Esophagus muscularis mucosa (tissue), 4 donors: ENCODE measurements around the gene BCAS3. TPM values are rescaled to one million over a fixed set of nuclear protein-coding genes. Genes with fewer than 3 reads are reported as not detected.

ENCODE experiments used
- DNase-seq: peaks from one replicate; pipeline ENCODE4 v3.0.0-alpha.2; 2017; ENCODE audit errors: extremely low spot score
- H3K27ac ChIP-seq, 4 donors: fragments of 200-600 bp; sonication (generic); replicated peaks in 1 of 4; 1 replicate in 3 of 4; 2 replicates in 1 of 4; pipeline ENCODE4 v1.5.1; 2016 to 2019; ENCODE audit warnings: mild to moderate bottlenecking in 1 of 4
- H3K27me3 ChIP-seq, 4 donors: fragments of 200-600 bp; sonication (generic); one replicate each; pipeline versions ENCODE4 v1.5.1 to v1.6.0; 2016 to 2019
- H3K36me3 ChIP-seq, 4 donors: fragments of 200-600 bp; sonication (generic); one replicate each; pipeline ENCODE4 v1.5.1; 2016 to 2019
- H3K4me1 ChIP-seq, 4 donors: fragments of 200-600 bp; sonication (generic); one replicate each; pipeline ENCODE4 v1.5.1; 2016 to 2019
- H3K4me3 ChIP-seq, 4 donors: fragments of 200-600 bp; sonication (generic); 1 replicate in 2 of 4; 2 replicates in 2 of 4; pipeline ENCODE4 v1.5.1; 2016 to 2019; ENCODE audit warnings: mild to moderate bottlenecking in 4 of 4, moderate library complexity in 1 of 4
- H3K9me3 ChIP-seq, 4 donors: fragments of 200-600 bp; sonication (generic); 1 replicate in 3 of 4; 2 replicates in 1 of 4; pipeline ENCODE4 v1.5.1; 2016 to 2019
- EP300 ChIP-seq: sonication (generic); formaldehyde crosslinking; IDR thresholded peaks from one replicate; pipeline ENCODE4 v1.6.1; 2017; ENCODE audit warnings: antibody characterized with exemption
- POLR2A ChIP-seq: fragments of 450-650 bp; IDR thresholded peaks from one replicate; pipeline ENCODE4 v1.6.1; 2017; ENCODE audit warnings: antibody characterized with exemption, moderate library complexity, mild to moderate bottlenecking, low read depth
- POLR2AphosphoS5 ChIP-seq, 2 donors: sonication (generic); formaldehyde crosslinking; IDR thresholded peaks; one replicate each; pipeline ENCODE4 v1.6.1; 2017; ENCODE audit warnings: antibody characterized with exemption in 2 of 2
- WGBS: methylation state at CpG from one replicate; pipeline ENCODE4 v1.1.5; 2018; 5-methylcytosine and 5-hydroxymethylcytosine counted together
- intact Hi-C: fragments of 100-400 bp; cut with DNase I; formaldehyde crosslinking; loops from one replicate; pipeline ENCODE4 v1.15.1; 2023
- total RNA-seq, 4 donors: library from RNA; depleted of rRNA; stranded (reverse); fragments of >200 nt; gene quantifications; one replicate each; pipeline versions ENCODE4 v1.1.0 to v1.2.1, GENCODE V29; 2016
- TF ChIP-seq, protein P1 (sequence below), 3 experiments: fragments of 200-600 bp in 2 of 3; fragments of 450-650 bp in 1 of 3; sonication (generic) in 2 of 3; IDR thresholded peaks; one replicate each; pipeline ENCODE4 v1.5.1; 2017 to 2019; ENCODE audit warnings: antibody characterized with exemption in 3 of 3, mild to moderate bottlenecking in 2 of 3, moderate library complexity in 1 of 3

Gene BCAS3
- total RNA-seq, 4 donors from 2014 or later: 17.4 to 25.7 (median 19.5) TPM

DNA sequence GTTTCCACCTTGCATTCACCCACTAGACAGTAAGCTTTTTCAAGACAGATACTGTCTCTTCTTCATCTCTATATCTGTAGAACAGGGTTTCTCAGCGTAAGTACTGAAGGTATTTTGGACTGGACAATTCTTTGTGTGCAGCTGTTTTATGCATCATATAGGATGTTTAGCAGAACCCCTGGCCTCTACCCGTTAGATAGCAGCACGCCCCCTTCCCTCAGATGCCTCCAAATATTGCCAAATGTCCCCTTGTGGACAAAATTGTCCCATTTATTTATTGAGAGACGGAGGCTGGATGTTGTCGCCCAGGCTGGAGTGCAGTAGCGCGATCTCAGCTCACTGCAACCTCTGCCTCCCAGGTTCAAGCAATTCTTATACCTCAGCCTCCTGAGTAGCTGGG, 458.6 kb downstream of the BCAS3 start:
- WGBS: 95% methylated on average over 6 of the region's 7 CpGs
- DNase-seq: no peak
- H3K27ac ChIP-seq: no peak overlapping the region
- H3K4me1 ChIP-seq: peaks cover 0 to 17% (median 16%) of the 10 kb centered on the region in 4 donors
- TF ChIP-seq, protein P1, sequence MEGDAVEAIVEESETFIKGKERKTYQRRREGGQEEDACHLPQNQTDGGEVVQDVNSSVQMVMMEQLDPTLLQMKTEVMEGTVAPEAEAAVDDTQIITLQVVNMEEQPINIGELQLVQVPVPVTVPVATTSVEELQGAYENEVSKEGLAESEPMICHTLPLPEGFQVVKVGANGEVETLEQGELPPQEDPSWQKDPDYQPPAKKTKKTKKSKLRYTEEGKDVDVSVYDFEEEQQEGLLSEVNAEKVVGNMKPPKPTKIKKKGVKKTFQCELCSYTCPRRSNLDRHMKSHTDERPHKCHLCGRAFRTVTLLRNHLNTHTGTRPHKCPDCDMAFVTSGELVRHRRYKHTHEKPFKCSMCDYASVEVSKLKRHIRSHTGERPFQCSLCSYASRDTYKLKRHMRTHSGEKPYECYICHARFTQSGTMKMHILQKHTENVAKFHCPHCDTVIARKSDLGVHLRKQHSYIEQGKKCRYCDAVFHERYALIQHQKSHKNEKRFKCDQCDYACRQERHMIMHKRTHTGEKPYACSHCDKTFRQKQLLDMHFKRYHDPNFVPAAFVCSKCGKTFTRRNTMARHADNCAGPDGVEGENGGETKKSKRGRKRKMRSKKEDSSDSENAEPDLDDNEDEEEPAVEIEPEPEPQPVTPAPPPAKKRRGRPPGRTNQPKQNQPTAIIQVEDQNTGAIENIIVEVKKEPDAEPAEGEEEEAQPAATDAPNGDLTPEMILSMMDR (IDR thresholded peaks at IDR 0.05): no peak
- no peak for TF ChIP-seq EP300
- no peak for TF ChIP-seq POLR2A
- no peak for TF ChIP-seq POLR2AphosphoS5 (IDR thresholded peaks at IDR 0.05)
- H3K36me3 ChIP-seq: no peaks in the 10 kb centered on the region
- H3K27me3 ChIP-seq: no peaks in the 10 kb centered on the region
- H3K4me3 ChIP-seq: peak overlapping the region in 1 of 4 donors; percentile 20
- intact Hi-C loops: no loop called here
- no peaks in the 10 kb centered on the region for H3K9me3 ChIP-seq

DNA sequence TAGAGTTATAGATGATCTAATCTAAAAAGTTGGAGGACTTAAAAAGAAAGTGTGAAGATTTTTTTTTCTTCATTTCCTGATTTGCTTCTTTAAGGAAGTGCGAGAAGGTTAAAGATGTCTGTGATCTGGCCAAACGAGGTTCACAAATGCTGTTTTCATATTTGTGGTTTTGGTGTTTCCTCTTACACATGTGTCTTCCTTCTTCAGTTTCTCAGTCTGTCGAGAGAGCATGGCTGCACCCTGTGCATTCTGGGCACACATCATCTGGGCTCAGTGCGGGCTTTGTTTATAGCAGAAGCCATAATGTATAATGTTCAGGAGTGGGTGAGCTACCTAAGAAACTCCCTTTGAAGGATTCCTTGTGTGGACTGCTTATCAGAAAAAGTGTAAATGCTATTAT, 461.6 kb downstream of the BCAS3 start:
- 60% methylated on average over 4 of the region's 4 CpGs for WGBS
- no peak for DNase-seq
- Histone ChIP-seq H3K27me3 (no peaks in the 10 kb centered on the region), H3K27ac (no peak overlapping the region), H3K36me3 (no peaks in the 10 kb centered on the region), H3K4me3 (no peak overlapping the region), H3K9me3 (no peaks in the 10 kb centered on the region), H3K4me1 (peaks cover 0 to 11% (median 8%) of the 10 kb centered on the region in 4 donors)
- no peak for TF ChIP-seq EP300
- TF ChIP-seq, protein P1 (IDR thresholded peaks at IDR 0.05): no peak
- no peak for TF ChIP-seq POLR2AphosphoS5 (IDR thresholded peaks at IDR 0.05)
- no peak for TF ChIP-seq POLR2A
- intact Hi-C loops: no loop called here

DNA sequence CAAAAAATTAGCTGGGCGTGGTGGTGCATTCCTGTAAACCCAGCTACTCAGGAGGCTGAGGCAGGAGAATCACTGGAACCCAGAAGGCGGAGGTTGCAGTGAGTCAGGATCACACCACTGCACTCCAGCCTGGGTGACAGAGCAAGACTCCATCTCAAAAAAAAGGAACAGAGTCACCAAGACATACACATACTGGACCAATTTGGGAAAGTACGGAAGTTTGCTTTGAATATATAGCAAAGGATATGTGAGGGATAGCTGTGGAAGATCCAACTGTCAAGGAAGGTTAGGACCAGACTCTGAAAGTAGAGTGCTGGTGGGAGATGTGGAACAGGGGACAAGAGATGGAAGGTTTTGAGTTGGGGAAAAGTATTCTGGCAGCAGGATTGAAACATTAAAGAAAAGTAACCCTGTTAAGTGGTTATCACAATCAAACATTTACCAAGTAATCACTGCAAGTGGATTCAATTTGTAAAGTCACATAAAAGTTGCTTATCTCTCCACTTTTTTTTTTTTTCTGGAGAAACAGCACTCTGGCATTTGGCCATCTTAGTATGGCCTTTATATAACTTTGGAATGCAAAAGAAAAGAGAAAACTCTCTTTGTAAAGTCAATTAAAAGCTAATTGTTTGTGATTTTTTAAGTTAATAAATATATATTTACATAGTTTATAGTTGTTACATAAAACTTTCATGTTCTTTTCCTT, 462.6 kb downstream of the BCAS3 start:
- no peaks in the 10 kb centered on the region for H3K27me3 ChIP-seq
- no peak for TF ChIP-seq EP300
- TF ChIP-seq POLR2A: no peak
- no peak for TF ChIP-seq POLR2AphosphoS5 (IDR thresholded peaks at IDR 0.05)
- TF ChIP-seq, protein P1 (IDR thresholded peaks at IDR 0.05): no peak
- intact Hi-C loops: loop anchor here (10.0 kb wide), 1 partner anchor 245 kb away; no protein-coding TSS in a partner anchor
- peaks cover 0 to 21% (median 18%) of the 10 kb centered on the region in 4 donors for H3K4me1 ChIP-seq
- WGBS: 97% methylated on average over 3 of the region's 3 CpGs
- no peak for DNase-seq
- H3K4me3 ChIP-seq: no peak overlapping the region
- H3K27ac ChIP-seq: no peak overlapping the region
- no peaks in the 10 kb centered on the region for H3K9me3 ChIP-seq
- no peaks in the 10 kb centered on the region for H3K36me3 ChIP-seq

DNA sequence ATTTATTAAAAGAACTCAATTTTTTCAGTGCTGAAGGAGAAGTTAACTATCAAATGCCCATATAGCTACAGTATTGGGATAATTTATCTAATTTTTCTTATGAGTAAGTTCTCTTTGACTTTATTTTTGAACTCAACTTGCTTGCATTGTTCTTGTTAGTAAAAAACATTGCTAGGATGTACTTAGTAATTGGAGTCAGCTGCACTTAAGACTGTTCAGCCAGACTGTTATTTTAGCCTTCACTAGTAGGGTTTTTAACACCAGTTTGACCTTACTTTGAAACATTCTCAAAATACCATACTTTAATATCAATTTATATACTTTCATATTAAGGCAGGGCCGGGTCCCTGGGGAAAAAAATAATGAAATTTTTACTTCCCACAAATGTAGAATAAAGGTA, 465.4 kb downstream of the BCAS3 start:
- TF ChIP-seq EP300 (no peak), POLR2A (no peak), POLR2AphosphoS5 (IDR thresholded peaks at IDR 0.05) (no peak)
- TF ChIP-seq, protein P1 (IDR thresholded peaks at IDR 0.05): no peak
- Histone ChIP-seq H3K27ac (no peak overlapping the region), H3K9me3 (no peaks in the 10 kb centered on the region), H3K27me3 (no peaks in the 10 kb centered on the region), H3K36me3 (no peaks in the 10 kb centered on the region), H3K4me3 (no peak overlapping the region), H3K4me1 (peaks cover 0 to 29% (median 25%) of the 10 kb centered on the region in 4 donors)
- DNase-seq: no peak
- intact Hi-C loops: loop anchor here (10.0 kb wide), 1 partner anchor 242 kb away; no protein-coding TSS in a partner anchor
- WGBS: 78% methylated on average over 1 of the region's 1 CpG
